ENCODE data around the gene RHEX. TPM values are rescaled to one million over a fixed set of nuclear protein-coding genes. Genes with fewer than 3 reads are reported as not detected.

RHEX gene
- total RNA-seq, 4 donors from 2014 or later: 0.93 to 9.9 (median 1.7) TPM; not detected in 1

GRCh38 chr1:206015071-206015470, 37.9 kb upstream of the RHEX start:
- intact Hi-C loops (cut with DNase I; ENCODE audit: low total_unique reads): no loop called here
- DNase-seq (ENCODE audit: low spot score in 2 of 2): no peak
- H3K4me3 ChIP-seq (ENCODE audit: low read depth, poor library complexity, severe bottlenecking): no peak overlapping the region
- no peak for TF ChIP-seq POLR2A (IDR thresholded peaks at IDR 0.05)
- TF ChIP-seq, protein P1, sequence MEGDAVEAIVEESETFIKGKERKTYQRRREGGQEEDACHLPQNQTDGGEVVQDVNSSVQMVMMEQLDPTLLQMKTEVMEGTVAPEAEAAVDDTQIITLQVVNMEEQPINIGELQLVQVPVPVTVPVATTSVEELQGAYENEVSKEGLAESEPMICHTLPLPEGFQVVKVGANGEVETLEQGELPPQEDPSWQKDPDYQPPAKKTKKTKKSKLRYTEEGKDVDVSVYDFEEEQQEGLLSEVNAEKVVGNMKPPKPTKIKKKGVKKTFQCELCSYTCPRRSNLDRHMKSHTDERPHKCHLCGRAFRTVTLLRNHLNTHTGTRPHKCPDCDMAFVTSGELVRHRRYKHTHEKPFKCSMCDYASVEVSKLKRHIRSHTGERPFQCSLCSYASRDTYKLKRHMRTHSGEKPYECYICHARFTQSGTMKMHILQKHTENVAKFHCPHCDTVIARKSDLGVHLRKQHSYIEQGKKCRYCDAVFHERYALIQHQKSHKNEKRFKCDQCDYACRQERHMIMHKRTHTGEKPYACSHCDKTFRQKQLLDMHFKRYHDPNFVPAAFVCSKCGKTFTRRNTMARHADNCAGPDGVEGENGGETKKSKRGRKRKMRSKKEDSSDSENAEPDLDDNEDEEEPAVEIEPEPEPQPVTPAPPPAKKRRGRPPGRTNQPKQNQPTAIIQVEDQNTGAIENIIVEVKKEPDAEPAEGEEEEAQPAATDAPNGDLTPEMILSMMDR (IDR thresholded peaks at IDR 0.05): no peak
- 73 to 76% methylated on average over 1 of the region's 1 CpG for WGBS, 2 donors

GRCh38 chr1:206020393-206021007, 32.5 kb upstream of the RHEX start:
- no peak overlapping the region for H3K4me3 ChIP-seq (ENCODE audit: low read depth, poor library complexity, severe bottlenecking)
- DNase-seq (ENCODE audit: low spot score in 2 of 2): peak in 1 of 2 donors; percentile 72
- intact Hi-C loops (cut with DNase I; ENCODE audit: low total_unique reads): no loop called here
- no peak for TF ChIP-seq POLR2A (IDR thresholded peaks at IDR 0.05)
- TF ChIP-seq, protein P1 (IDR thresholded peaks at IDR 0.05): no peak
- WGBS, 2 donors: 88 to 92% methylated on average over 4 of the region's 4 CpGs

- intact Hi-C loops (cut with DNase I; ENCODE audit: low total_unique reads): no loop called here
- DNase-seq (ENCODE audit: low spot score in 2 of 2): peak in 1 of 2 donors; percentile 73
- no peak overlapping the region for H3K4me3 ChIP-seq (ENCODE audit: low read depth, poor library complexity, severe bottlenecking)
- 89 to 93% methylated on average over 9 of the region's 9 CpGs for WGBS, 2 donors
- no peak for TF ChIP-seq POLR2A (IDR thresholded peaks at IDR 0.05)
- TF ChIP-seq, protein P1 (IDR thresholded peaks at IDR 0.05): no peak
Measured at GRCh38 chr1:206021008-206021625, 31.9 kb upstream of the RHEX start.

DNA sequence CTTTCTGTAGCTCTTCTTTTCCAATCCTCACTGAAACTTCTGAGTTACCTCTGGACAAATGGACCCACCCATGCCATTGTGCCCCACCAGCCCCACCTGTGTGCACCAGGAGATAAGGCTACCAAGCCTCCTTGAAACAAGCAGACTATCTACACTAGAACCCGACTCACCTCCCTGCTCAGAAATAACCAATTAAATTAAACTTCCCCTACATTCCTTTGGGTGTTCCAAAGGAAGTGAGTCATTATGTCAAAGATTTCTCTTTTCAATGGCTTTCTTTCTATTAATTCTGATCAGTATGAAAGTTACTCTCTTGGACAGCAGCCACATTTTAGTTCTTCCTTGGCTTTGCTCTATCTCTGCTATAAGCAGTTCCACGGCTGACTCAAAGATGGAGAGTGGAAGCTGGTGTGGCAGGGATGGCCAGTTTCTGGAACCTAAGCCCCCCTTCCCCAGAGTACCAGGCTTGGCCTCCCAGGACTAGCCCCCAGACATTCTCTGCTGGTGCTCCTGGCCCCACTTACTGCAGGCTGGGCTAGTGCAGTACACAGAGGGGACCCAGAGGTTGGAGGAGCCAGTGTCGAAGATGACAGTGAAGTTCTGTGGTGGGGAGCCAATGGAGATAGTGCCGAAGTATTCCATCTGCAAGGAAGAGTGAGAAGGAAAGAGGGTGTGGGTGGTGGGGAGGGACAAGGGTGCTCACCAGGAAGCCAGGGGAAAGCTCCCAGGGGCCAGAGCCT, 31.2 kb upstream of the RHEX start:
- H3K4me3 ChIP-seq (ENCODE audit: low read depth, poor library complexity, severe bottlenecking): no peak overlapping the region
- intact Hi-C loops (cut with DNase I; ENCODE audit: low total_unique reads): no loop called here
- peak in 1 of 2 donors; percentile 68 for DNase-seq (ENCODE audit: low spot score in 2 of 2)
- TF ChIP-seq, protein P1 (IDR thresholded peaks at IDR 0.05): no peak
- no peak for TF ChIP-seq POLR2A (IDR thresholded peaks at IDR 0.05)
- 61 to 63% methylated on average over 4 of the region's 4 CpGs for WGBS, 2 donors

- peak in 1 of 2 donors; percentile 60 for DNase-seq (ENCODE audit: low spot score in 2 of 2)
- intact Hi-C loops (cut with DNase I; ENCODE audit: low total_unique reads): no loop called here
- H3K4me3 ChIP-seq (ENCODE audit: low read depth, poor library complexity, severe bottlenecking): no peak overlapping the region
- TF ChIP-seq, protein P1 (IDR thresholded peaks at IDR 0.05): no peak
- no peak for TF ChIP-seq POLR2A (IDR thresholded peaks at IDR 0.05)
- WGBS, 2 donors: 86 to 89% methylated on average over 7 of the region's 7 CpGs
Measured at GRCh38 chr1:206022766-206023165, 30.2 kb upstream of the RHEX start.

Data from lower leg skin (tissue), 4 donors.